Spleen (tissue), 11 donors: Measurements from ENCODE around the gene PRAF2. TPM values are rescaled to one million over a fixed set of nuclear protein-coding genes. Genes with fewer than 3 reads are reported as not detected.

Source experiments
- DNase-seq: peaks from one replicate; pipeline ENCODE4 v3.0.0-alpha.2; 2020
- H3K27ac ChIP-seq, 8 donors: fragments of 200-600 bp; sonication (generic) in 7 of 8; 1 replicate in 4 of 8; 2 replicates in 4 of 8; pipeline versions ENCODE4 v1.5.0 to v1.8.0; 2016 to 2021; ENCODE audit warnings: inconsistent platforms in 4 of 8, mild to moderate bottlenecking in 4 of 8, moderate library complexity in 1 of 8
- H3K27me3 ChIP-seq, 7 donors: fragments of 200-600 bp; sonication (generic) in 6 of 7; replicated peaks in 1 of 7; 1 replicate in 4 of 7; 2 replicates in 3 of 7; pipeline versions ENCODE4 v1.5.0 to v1.8.0; 2016 to 2021; ENCODE audit warnings: inconsistent platforms in 3 of 7, mild to moderate bottlenecking in 1 of 7
- H3K36me3 ChIP-seq, 6 donors: fragments of 200-600 bp; sonication (generic) in 5 of 6; 1 replicate in 4 of 6; 2 replicates in 2 of 6; pipeline versions ENCODE4 v1.5.0 to v1.8.0; 2016 to 2021; ENCODE audit warnings: inconsistent platforms in 2 of 6
- H3K4me1 ChIP-seq, 6 donors: fragments of 200-600 bp; sonication (generic) in 5 of 6; 1 replicate in 3 of 6; 2 replicates in 3 of 6; pipeline versions ENCODE4 v1.5.0 to v1.8.0; 2016 to 2021; ENCODE audit warnings: inconsistent platforms in 3 of 6
- H3K4me3 ChIP-seq, 8 donors: fragments of 200-600 bp; sonication (generic) in 7 of 8; 1 replicate in 4 of 8; 2 replicates in 4 of 8; pipeline versions ENCODE4 v1.5.0 to v1.8.0; 2016 to 2021; ENCODE audit warnings: inconsistent platforms in 4 of 8, mild to moderate bottlenecking in 4 of 8, moderate library complexity in 2 of 8
- H3K9me3 ChIP-seq, 8 donors: fragments of 200-600 bp; sonication (generic) in 7 of 8; 1 replicate in 4 of 8; 2 replicates in 4 of 8; pipeline versions ENCODE4 v1.5.0 to v1.8.0; 2016 to 2021; ENCODE audit warnings: inconsistent platforms in 4 of 8
- CTCF ChIP-seq, 11 experiments: fragments of 200-600 bp in 7 of 11; fragments of 450-650 bp in 4 of 11; sonication (generic) in 4 of 11; IDR thresholded peaks in 8 of 11; conservative IDR thresholded peaks in 3 of 11; 1 replicate in 7 of 11; 2 replicates in 4 of 11; pipeline versions ENCODE4 v1.4.0 to v1.8.0; 2016 to 2021; ENCODE audit warnings: antibody characterized with exemption in 11 of 11, inconsistent platforms in 4 of 11, mild to moderate bottlenecking in 1 of 11
- POLR2A ChIP-seq, 3 donors: fragments of 450-650 bp; IDR thresholded peaks; one replicate each; pipeline ENCODE4 v1.5.1; 2017; ENCODE audit warnings: antibody characterized with exemption in 3 of 3, mild to moderate bottlenecking in 1 of 3
- POLR2AphosphoS5 ChIP-seq, 3 donors: sonication (generic); formaldehyde crosslinking; IDR thresholded peaks; one replicate each; pipeline ENCODE4 v1.5.1; 2017; ENCODE audit warnings: antibody characterized with exemption in 3 of 3
- WGBS, 5 donors: extraction: QIAGEN DNeasy Blood & Tissue Kit in 3 of 5; methylation state at CpG; one replicate each; pipeline versions ENCODE4 v1.1.5 to v1.1.7; 2013 to 2018; 5-methylcytosine and 5-hydroxymethylcytosine counted together
- intact Hi-C: fragments of 100-400 bp; cut with DNase I; formaldehyde crosslinking; loops from one replicate; pipeline ENCODE4 v1.15.0; 2023; ENCODE audit warnings: low total_unique reads
- polyA plus RNA-seq, 3 donors: library from polyadenylated mRNA; stranded (reverse); fragments of 200-250 nt; gene quantifications; one replicate each; pipeline ENCODE4 v1.2.1, GENCODE V29; 2013
- total RNA-seq, 7 donors: library from RNA; depleted of rRNA in 3 of 7; stranded (reverse); fragments of >200 nt in 3 of 7; fragmentation: NEBNext Ultra II Directional in 4 of 7; extraction: Animal tissue kit (Norgen Biotek cat#: 25700) in 4 of 7; gene quantifications; one replicate each; pipeline versions ENCODE4 v1.1.0 to v1.2.1, GENCODE V29; 2016 to 2021
- donor health status: healthy with polysubstance abuse.
- donor health status: DM: no; HTN: no; CAD: no; lungs with moderate emphysema.
- donor health status: DM: no; HTN: no; CAD: no.
- donor health status: Bipolar disorder and iron deficiency.
- donor health status: healthy.
- donor health status: DM: no; HTN: no; CAD: no.
- donor health status: DM: yes; HTN: yes; CAD: no.

The PRAF2 gene
- total and polyA plus RNA-seq, 10 donors = 15.4 to 23.7 (median 18.3) TPM

DNA sequence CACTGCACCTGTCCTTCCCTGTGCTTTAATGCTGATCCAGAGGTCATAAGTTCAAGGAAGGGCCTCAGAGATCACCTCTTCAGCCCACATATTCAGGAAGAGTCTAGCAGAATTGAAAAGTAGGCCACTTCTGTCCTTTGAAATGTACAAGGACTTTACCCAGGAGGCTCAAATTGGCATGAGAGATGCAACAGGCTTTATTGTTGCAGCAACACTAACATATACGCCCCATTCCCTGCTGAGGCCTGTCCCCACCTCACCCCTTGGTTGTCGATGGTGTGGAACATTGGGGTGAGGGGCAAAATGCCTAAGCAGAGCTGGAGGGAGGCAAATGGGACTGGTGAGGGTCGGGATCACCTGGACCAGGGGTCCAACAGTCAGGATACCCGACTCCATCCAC lies 2.8 kb downstream of the PRAF2 start:
- Histone ChIP-seq H3K27me3 (no peaks in the 10 kb centered on the region), H3K36me3 (peaks cover 0 to 29% (median 0%) of the 10 kb centered on the region in 6 donors), H3K27ac (no peak overlapping the region), H3K9me3 (no peaks in the 10 kb centered on the region), H3K4me1 (peaks cover 0 to 23% (median 16%) of the 10 kb centered on the region in 6 donors), H3K4me3 (no peak overlapping the region)
- intact Hi-C loops = no loop called here
- TF ChIP-seq CTCF (IDR thresholded peaks at IDR 0.05 in 8 of 11, conservative IDR thresholded peaks at IDR 0.05 in 3 of 11) = no peak
- no peak for TF ChIP-seq POLR2A (IDR thresholded peaks at IDR 0.05)
- TF ChIP-seq POLR2AphosphoS5 (IDR thresholded peaks at IDR 0.05) = no peak
- 80 to 99% (median 92%) methylated on average over 4 of the region's 4 CpGs; no CpG with 5 or more reads in 1 of the 5 donors for WGBS, 5 donors
- no peak for DNase-seq

DNA sequence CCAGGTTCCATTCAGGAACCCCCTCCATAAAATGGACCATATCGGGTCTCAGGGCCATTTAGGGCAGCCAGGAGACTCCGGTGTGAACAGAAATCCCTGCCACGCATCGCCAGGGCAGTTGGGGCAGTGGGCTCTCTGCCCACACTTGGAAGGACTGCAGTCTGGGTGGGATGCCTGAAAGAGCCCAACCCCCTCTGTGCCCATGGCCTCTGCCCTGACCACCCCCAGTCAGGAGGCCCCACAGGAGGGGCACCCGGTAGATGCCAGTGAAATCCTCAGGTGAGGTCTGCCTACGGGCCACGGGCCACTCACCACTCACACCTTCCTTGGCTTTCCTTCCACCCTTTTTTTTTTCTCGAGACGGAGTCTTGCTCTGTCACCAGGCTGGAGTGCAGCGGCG lies 4.8 kb downstream of the PRAF2 start:
- TF ChIP-seq POLR2A (IDR thresholded peaks at IDR 0.05) = no peak
- peak in 1 of 3 donors; percentile 16 for TF ChIP-seq POLR2AphosphoS5 (IDR thresholded peaks at IDR 0.05)
- Histone ChIP-seq H3K36me3 (peaks cover 0 to 33% (median 0%) of the 10 kb centered on the region in 6 donors), H3K27ac (peak overlapping the region in 1 of 8 donors; percentile 1), H3K4me1 (peaks cover 0 to 16% (median 10%) of the 10 kb centered on the region in 6 donors), H3K9me3 (no peaks in the 10 kb centered on the region), H3K4me3 (no peak overlapping the region), H3K27me3 (no peaks in the 10 kb centered on the region)
- 85 to 100% (median 91%) methylated on average over 4 to 11 of the region's 11 CpGs for WGBS, 5 donors
- DNase-seq = no peak
- intact Hi-C loops = no loop called here

- intact Hi-C loops = no loop called here
- Histone ChIP-seq H3K27ac (no peak overlapping the region), H3K4me3 (no peak overlapping the region), H3K27me3 (no peaks in the 10 kb centered on the region), H3K36me3 (peaks cover 0 to 45% (median 0%) of the 10 kb centered on the region in 6 donors), H3K4me1 (peaks cover 0 to 3% (median under 1%) of the 10 kb centered on the region in 6 donors), H3K9me3 (no peaks in the 10 kb centered on the region)
- WGBS, 5 donors = 80 to 97% (median 93%) methylated on average over 11 to 40 of the region's 41 CpGs
- peak in 1 of 3 donors; percentile 17 for TF ChIP-seq POLR2AphosphoS5 (IDR thresholded peaks at IDR 0.05)
- TF ChIP-seq POLR2A (IDR thresholded peaks at IDR 0.05) = no peak
- no peak for DNase-seq
Observed at GRCh38 chrX:49067285-49068120, 6.3 kb downstream of the PRAF2 start.

- H3K36me3 ChIP-seq = peaks cover 0 to 53% (median 0%) of the 10 kb centered on the region in 6 donors
- DNase-seq = no peak
Observed at GRCh38 chrX:49066690-49067089, 7.1 kb downstream of the PRAF2 start.

More at GRCh38 chrX:49066690-49067089, 7.1 kb downstream of the PRAF2 start:
- no peak overlapping the region for H3K27ac ChIP-seq
- TF ChIP-seq CTCF (IDR thresholded peaks at IDR 0.05 in 8 of 11, conservative IDR thresholded peaks at IDR 0.05 in 3 of 11) = no peak
- TF ChIP-seq POLR2A (IDR thresholded peaks at IDR 0.05) = no peak
- TF ChIP-seq POLR2AphosphoS5 (IDR thresholded peaks at IDR 0.05) = no peak
- 79 to 94% (median 85%) methylated on average over 6 to 9 of the region's 9 CpGs for WGBS, 5 donors
- no peaks in the 10 kb centered on the region for H3K9me3 ChIP-seq
- H3K4me3 ChIP-seq = no peak overlapping the region
- H3K4me1 ChIP-seq = no peaks in the 10 kb centered on the region
- H3K27me3 ChIP-seq = no peaks in the 10 kb centered on the region
- intact Hi-C loops = no loop called here
